GM12878 (cell line): ENCODE results near the gene PHF10. TPM values are rescaled to one million over a fixed set of nuclear protein-coding genes. Genes with fewer than 3 reads are reported as not detected.

Experiments
- ATAC-seq: fragments of 200-7000 bp; cut with Tn5 transposase; 3 replicates; pipeline ENCODE4 v1.9.1; 2020; ENCODE audit warnings: mild to moderate bottlenecking, moderate library complexity
- BruUV-seq: library from RNA; stranded (reverse); fragments of 400-500 nt; replicated peaks from 2 replicates; lab custom pipeline; 2021; lab: Mats Ljungman, UMichigan
- CTCF ChIA-PET: fragments of 300-600 bp; sonication (Branson Sonifier 250); formaldehyde crosslinking; extraction: SDS; loops from one replicate; lab custom pipeline; 2021; ENCODE audit warnings: inconsistent platforms; lab: Yijun Ruan, JAX
- POLR2A ChIA-PET: fragments of 350-600 bp; formaldehyde crosslinking; extraction: SDS; loops from one replicate; lab custom pipeline; 2021; ENCODE audit warnings: inconsistent platforms; lab: Charles Lee
- RAD21 ChIA-PET: fragments of 300-600 bp; sonication (Branson Sonifier 250); formaldehyde crosslinking; loops from one replicate; lab custom pipeline; 2023; ENCODE audit warnings: antibody characterized with exemption; ENCODE audit not compliant: unreplicated experiment; lab: Charles Lee
- SMC1A ChIA-PET: fragments of 300-600 bp; sonication (Branson Sonifier 250); formaldehyde crosslinking; loops from one replicate; lab custom pipeline; 2023; ENCODE audit not compliant: unreplicated experiment, uncharacterized antibody; lab: Charles Lee
- DNase-seq: peaks from one replicate; pipeline ENCODE4 v3.0.0-alpha.2; 2011; ENCODE audit warnings: low read depth, low spot score
- FAIRE-seq: peaks from 3 replicates; lab custom pipeline; 2011; peaks lifted over from hg19 to GRCh38; lab: Jason Lieb, UNC
- H2AFZ ChIP-seq: 2 replicates; pipeline ENCODE4 v1.6.0; 2011; ENCODE audit warnings: low read depth, low read length, control low read depth; ENCODE audit not compliant: control insufficient read depth
- H3K27ac ChIP-seq: 2 replicates; pipeline ENCODE4 v1.5.1; 2011; ENCODE audit warnings: control low read depth; ENCODE audit not compliant: control insufficient read depth, insufficient read depth
- H3K27me3 ChIP-seq, 2 experiments: replicated peaks in 1 of 2; 2 replicates each; pipeline versions ENCODE4 v1.6.0 to v1.6.1; 2011; ENCODE audit warnings: low read length in 1 of 2; ENCODE audit not compliant: control insufficient read depth in 2 of 2, insufficient read depth in 2 of 2
- H3K36me3 ChIP-seq, 2 experiments: 2 replicates each; pipeline ENCODE4 v1.5.1; 2011; ENCODE audit warnings: low read length in 1 of 2; ENCODE audit not compliant: control insufficient read depth in 2 of 2, insufficient read depth in 2 of 2
- H3K4me1 ChIP-seq: 2 replicates; pipeline ENCODE4 v1.6.1; 2011; ENCODE audit warnings: mild to moderate bottlenecking, low read length, moderate library complexity, mixed read lengths; ENCODE audit not compliant: control insufficient read depth, insufficient read depth
- H3K4me2 ChIP-seq: 2 replicates; pipeline ENCODE4 v1.6.0; 2011; ENCODE audit warnings: control low read depth; ENCODE audit not compliant: control insufficient read depth, insufficient read depth
- H3K4me3 ChIP-seq: fragments of 200-600 bp; sonication (generic); 2 replicates; pipeline ENCODE4 v1.5.1; 2016
- H3K79me2 ChIP-seq: 2 replicates; pipeline ENCODE4 v1.6.0; 2011; ENCODE audit warnings: low read length; ENCODE audit not compliant: control insufficient read depth, insufficient read depth
- H3K9ac ChIP-seq: 2 replicates; pipeline ENCODE4 v1.8.0; 2011; ENCODE audit warnings: low read length, control low read depth, mixed read lengths; ENCODE audit not compliant: control insufficient read depth, insufficient read depth
- H3K9me3 ChIP-seq: replicated peaks from 3 replicates; pipeline ENCODE4 v1.5.1; 2011; ENCODE audit warnings: mild to moderate bottlenecking, low read length; ENCODE audit not compliant: control insufficient read depth, insufficient read depth
- H4K20me1 ChIP-seq: 2 replicates; pipeline ENCODE4 v1.6.0; 2011; ENCODE audit not compliant: control insufficient read depth, insufficient read depth
- CEBPB ChIP-seq, 2 experiments: fragments of 150-350 bp in 1 of 2; IDR thresholded peaks; 2 replicates each; pipeline ENCODE4 v1.6.1; 2012 to 2014; ENCODE audit warnings: low read depth in 2 of 2, low read length in 2 of 2, borderline replicate concordance in 1 of 2, inconsistent platforms in 1 of 2
- CHD1 ChIP-seq: IDR thresholded peaks from 2 replicates; pipeline ENCODE4 v1.6.1; 2012; ENCODE audit warnings: low read depth, low read length, improper control_type of control experiment
- FOS ChIP-seq: IDR thresholded peaks from 3 replicates; pipeline ENCODE4 v1.6.1; 2011; ENCODE audit warnings: borderline replicate concordance; ENCODE audit not compliant: insufficient read length; ENCODE audit errors: extremely low read depth
- RFX5 ChIP-seq: IDR thresholded peaks from 2 replicates; pipeline ENCODE4 v1.6.1; 2011; ENCODE audit warnings: low read depth, low read length, improper control_type of control experiment
- WGBS: methylation state at CpG from one replicate; pipeline ENCODE4 v1.1.6; 2016; ENCODE audit warnings: low lambda C conversion rate; ENCODE audit not compliant: insufficient replicate concordance, insufficient coverage; ENCODE audit errors: missing lambda C conversion rate; 5-methylcytosine and 5-hydroxymethylcytosine counted together
- in situ Hi-C: fragments of 300-500 bp; cut with MboI; formaldehyde crosslinking; loops from 9 replicates; pipeline ENCODE4 v1.14.3; 2018; ENCODE audit warnings: mixed read lengths
- intact Hi-C: fragments of 100-400 bp; cut with micrococcal nuclease; formaldehyde crosslinking; loops from one replicate; pipeline ENCODE4 v1.14.2; 2022; ENCODE audit not compliant: unreplicated experiment
- polyA plus RNA-seq, 11 experiments: library from polyadenylated mRNA; depleted of rRNA in 4 of 11; unstranded in 6 of 11; stranded (reverse) in 5 of 11; fragments of >200 nt; fragmentation: Nextera tagmentation in 4 of 11; fragmentation: Illumina TruSeq in 1 of 11; extraction: Ambion mirVana in 4 of 11; extraction: Trizol in 1 of 11; gene quantifications; 1 replicate in 1 of 11; 2 replicates in 10 of 11; pipeline versions ENCODE4 v1.2.1 to v1.2.3, GENCODE V29; 2011 to 2016; ENCODE audit warnings: inconsistent platforms in 2 of 11, missing spikeins in 2 of 11, low read depth in 1 of 11
- total RNA-seq, 4 experiments: library from RNA; depleted of rRNA in 3 of 4; stranded (reverse); fragments of >200 nt in 3 of 4; fragmentation: Illumina TruSeq in 1 of 4; extraction: Trizol in 1 of 4; gene quantifications; 2 replicates each; pipeline versions ENCODE4 v1.2.1 to v1.2.3, GENCODE V29; 2013 to 2021
- TF ChIP-seq, protein P1 (sequence below): IDR thresholded peaks from 2 replicates; pipeline ENCODE4 v1.6.1; 2011; ENCODE audit warnings: low read depth, mild to moderate bottlenecking, low read length, moderate library complexity, borderline replicate concordance; ENCODE audit errors: extremely low read depth

Gene PHF10
- total and polyA plus RNA-seq, 10 of the 15 experiments (the other 5 are each of a cell fraction or from before 2014, with no cell fraction given), result 3.8 to 35.6 (median 15.8) TPM

- ChIA-PET SMC1A (no interaction called here), RAD21 (no interaction called here), POLR2A (no interaction called here), CTCF (no interaction called here)
- no peak for ATAC-seq
- WGBS, result 99% methylated on average over 8 of the region's 13 CpGs
- Histone ChIP-seq H3K4me3 (no peak overlapping the region), H3K4me1 (no peaks in the 10 kb centered on the region), H3K9me3 (no peaks in the 10 kb centered on the region), H4K20me1 (no peaks in the 10 kb centered on the region), H3K27ac (no peak overlapping the region), H3K4me2 (no peak overlapping the region), H3K27me3 (no peaks in the 10 kb centered on the region), H3K9ac (no peak overlapping the region), H3K79me2 (no peaks in the 10 kb centered on the region), H2AFZ (no peak overlapping the region), H3K36me3 (no peaks in the 10 kb centered on the region; a peak in 2 of 4 replicates)
- TF ChIP-seq FOS, result no peak
- intact Hi-C loops, result no loop called here
- in situ Hi-C loops, result no loop called here
- no peak for FAIRE-seq
- no peak for DNase-seq
- no TSS peak for BruUV-seq
Observed at GRCh38 chr6:169657284-169657610, 67.1 kb downstream of the PHF10 start.

DNA sequence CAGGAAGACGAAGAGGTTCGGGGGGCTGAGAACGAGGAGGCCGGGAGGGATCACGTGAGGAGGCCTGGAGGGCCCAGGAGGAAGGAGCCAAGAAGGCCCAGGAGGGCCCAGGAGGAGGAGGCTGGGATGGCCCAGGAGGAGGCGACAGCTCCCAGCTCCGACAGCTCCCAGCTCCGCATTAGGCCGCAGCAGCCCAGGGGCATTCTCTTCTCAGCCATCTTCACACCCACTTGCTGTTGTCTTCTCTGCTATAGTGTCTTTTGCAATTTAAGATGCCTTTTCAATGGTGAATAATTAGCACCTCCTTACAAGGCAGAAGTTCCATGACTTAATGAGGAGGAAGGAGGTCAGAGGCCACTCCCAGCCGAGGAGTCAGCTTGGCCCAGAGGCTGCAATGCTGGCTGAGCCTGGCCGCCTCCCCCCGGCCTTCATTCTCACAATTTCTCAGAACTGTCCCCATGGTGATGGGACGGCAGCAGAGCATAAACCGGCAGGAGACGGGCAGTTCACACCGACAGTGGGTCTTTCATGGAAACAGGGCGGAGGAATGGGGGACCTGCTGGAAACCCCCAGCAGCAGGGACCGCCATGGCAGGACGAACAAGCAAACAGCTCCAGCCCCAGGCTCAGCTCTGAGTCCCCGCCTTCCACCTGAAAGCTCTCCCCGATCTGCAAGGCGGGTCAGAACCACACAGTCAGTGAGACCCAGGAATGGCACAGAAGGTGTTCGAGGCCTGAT, 67.6 kb downstream of the PHF10 start:
- BruUV-seq, result no TSS peak
- ATAC-seq (no peak), DNase-seq (no peak), FAIRE-seq (no peak)
- CTCF ChIA-PET, result no interaction called here
- no peak overlapping the region for H3K27ac ChIP-seq
- H3K9me3 ChIP-seq, result no peaks in the 10 kb centered on the region
- TF ChIP-seq RFX5 (no peak), CHD1 (no peak), CEBPB (IDR thresholded peaks at IDR 0.05; ENCODE audit: borderline replicate concordance in 1 of 2, low read depth in 2 of 2, low read length in 2 of 2) (no peak)
- TF ChIP-seq, protein P1, sequence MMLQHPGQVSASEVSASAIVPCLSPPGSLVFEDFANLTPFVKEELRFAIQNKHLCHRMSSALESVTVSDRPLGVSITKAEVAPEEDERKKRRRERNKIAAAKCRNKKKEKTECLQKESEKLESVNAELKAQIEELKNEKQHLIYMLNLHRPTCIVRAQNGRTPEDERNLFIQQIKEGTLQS, result no peak
- SMC1A ChIA-PET, result no interaction called here
- H3K27me3 ChIP-seq, result no peaks in the 10 kb centered on the region
- intact Hi-C loops, result no loop called here
- H3K36me3 ChIP-seq, result no peaks in the 10 kb centered on the region; a peak in 2 of 4 replicates
- POLR2A ChIA-PET, result no interaction called here
- 96% methylated on average over 23 of the region's 23 CpGs for WGBS
- H3K79me2 ChIP-seq, result no peaks in the 10 kb centered on the region
- no peaks in the 10 kb centered on the region for H3K4me1 ChIP-seq
- no peak overlapping the region for H3K9ac ChIP-seq
- H3K4me2 ChIP-seq, result no peak overlapping the region
- no peak overlapping the region for H2AFZ ChIP-seq
- no peak overlapping the region for H3K4me3 ChIP-seq
- H4K20me1 ChIP-seq, result no peaks in the 10 kb centered on the region
- RAD21 ChIA-PET, result no interaction called here
- in situ Hi-C loops, result no loop called here
